NOMO-1 treated with dmso at 0.1 percent for 144 hours (cell line): ENCODE measurements around the gene SUPT6H.
A peak's percentile ranks its signal among the peaks of the same experiment; 100 is the strongest.
"Not testable (repeated sequence)": the region's sequence is repeated elsewhere in the genome, so short reads cannot be mapped to it uniquely, and the experiment has no call there.

Experiments
- DNase-seq: peaks from one replicate; lab custom pipeline; 2025; ENCODE audit not compliant: unreplicated experiment; lab: John Stamatoyannopoulos, UW

Gene SUPT6H

GRCh38 chr17:28717578-28718332, 55.8 kb downstream of the SUPT6H start, which contains the start of gene RAB34:
TSS of gene RAB34 (minus strand) at chr17:28717868. CDS start at chr17:28717266, 602 bp downstream.
- DNase-seq = peak; percentile 4

GRCh38 chr17:28718333-28719020, 56.5 kb downstream of the SUPT6H start:
- DNase-seq = no peak

- no peak for DNase-seq
These were observed 57.0 kb downstream of the SUPT6H start for GRCh38 chr17:28719021-28719433.

GRCh38 chr17:28720247-28720996, 58.4 kb downstream of the SUPT6H start:
- DNase-seq = no peak

GRCh38 chr17:28720997-28721329, 59.0 kb downstream of the SUPT6H start:
- DNase-seq = not testable (repeated sequence)

- no peak for DNase-seq
These were observed 60.6 kb downstream of the SUPT6H start for GRCh38 chr17:28722417-28723158.

GRCh38 chr17:28723159-28723835, 61.3 kb downstream of the SUPT6H start:
- no peak for DNase-seq

- DNase-seq = not testable (repeated sequence)
These were observed 62.0 kb downstream of the SUPT6H start for GRCh38 chr17:28723836-28724499.

- no peak for DNase-seq
These were observed 62.6 kb downstream of the SUPT6H start for GRCh38 chr17:28724500-28725165.

GRCh38 chr17:28725166-28725659, 63.2 kb downstream of the SUPT6H start:
- peak; percentile 22 for DNase-seq

- DNase-seq = peak; percentile 44
These were observed 63.7 kb downstream of the SUPT6H start for GRCh38 chr17:28725660-28726225.

- DNase-seq = no peak
These were observed 64.2 kb downstream of the SUPT6H start, which contains the start of gene TLCD1 for GRCh38 chr17:28726226-28726626. TSS of gene TLCD1 (minus strand) at chr17:28726233. CDS start at chr17:28726097, 136 bp downstream.

- DNase-seq = peak; percentile 90
These were observed 64.9 kb downstream of the SUPT6H start for GRCh38 chr17:28726627-28727491.

- DNase-seq = peak; percentile 97
These were observed 66.6 kb downstream of the SUPT6H start, which contains the start of gene NEK8 for GRCh38 chr17:28728364-28729200. TSS of gene NEK8 (plus strand) at chr17:28728788. CDS start at chr17:28728814, 26 bp downstream.

- no peak for DNase-seq
These were observed 67.9 kb downstream of the SUPT6H start for GRCh38 chr17:28729950-28730330.

- no peak for DNase-seq
These were observed 71.3 kb downstream of the SUPT6H start for GRCh38 chr17:28733346-28733745.

GRCh38 chr17:28734712-28735241, 72.8 kb downstream of the SUPT6H start:
- no peak for DNase-seq
